UCSD-AML1 (cell line): ENCODE results near the gene GPR146.

Experiments
- DNase-seq: peaks from one replicate; lab custom pipeline; 2025; ENCODE audit not compliant: unreplicated experiment; lab: John Stamatoyannopoulos, UW

GPR146 gene

GRCh38 chr7:1041551-1042491, 2.5 kb upstream of the GPR146 start:
- no peak for DNase-seq

- DNase-seq = no peak
Observed at GRCh38 chr7:1042492-1042833, 1.9 kb upstream of the GPR146 start.

- DNase-seq = peak; percentile 10
Observed at GRCh38 chr7:1043552-1044188, 676 bp upstream of the GPR146 start.

GRCh38 chr7:1045069-1046063, 1.0 kb downstream of the GPR146 start:
- DNase-seq = no peak

- no peak for DNase-seq
Observed at GRCh38 chr7:1046722-1047679, 2.7 kb downstream of the GPR146 start.

GRCh38 chr7:1049006-1049741, 4.8 kb downstream of the GPR146 start:
- peak; percentile 40 for DNase-seq

GRCh38 chr7:1049801-1050200, 5.5 kb downstream of the GPR146 start:
- no peak for DNase-seq

- no peak for DNase-seq
Observed at GRCh38 chr7:1050254-1050906, 6.0 kb downstream of the GPR146 start.

- DNase-seq = no peak
Observed at GRCh38 chr7:1050956-1051690, 6.8 kb downstream of the GPR146 start.

GRCh38 chr7:1052031-1052818, 7.9 kb downstream of the GPR146 start:
- DNase-seq = no peak

- peak; percentile 41 for DNase-seq
Observed at GRCh38 chr7:1053002-1053411, 8.7 kb downstream of the GPR146 start.

GRCh38 chr7:1053816-1054370, 9.5 kb downstream of the GPR146 start:
- DNase-seq = no peak

GRCh38 chr7:1054438-1054837, 10.1 kb downstream of the GPR146 start:
- no peak for DNase-seq

- peak; percentile 63 for DNase-seq
Observed at GRCh38 chr7:1054861-1055450, 10.6 kb downstream of the GPR146 start.

- no peak for DNase-seq
Observed at GRCh38 chr7:1055491-1055955, 11.2 kb downstream of the GPR146 start.

- DNase-seq = peak; percentile 38
Observed at GRCh38 chr7:1055956-1056784, 11.8 kb downstream of the GPR146 start.
